DND-41 (cell line): ENCODE results near the gene PSMD13.

Experiments
- ATAC-seq: fragments of 200-7000 bp; cut with Tn5 transposase; 3 replicates; pipeline ENCODE4 v1.9.1; 2021; ENCODE audit warnings: low read depth; ENCODE audit not compliant: insufficient read depth
- DNase-seq: peaks from one replicate; pipeline ENCODE4 v3.0.0-alpha.2; 2020
- H2AFZ ChIP-seq: 2 replicates; pipeline ENCODE4 v1.6.0; 2012; ENCODE audit warnings: low read depth, low read length
- H3K27ac ChIP-seq: 2 replicates; pipeline ENCODE4 v1.5.1; 2012; ENCODE audit warnings: low read length, inconsistent platforms
- H3K27me3 ChIP-seq: fragments of 200-600 bp; sonication (generic); 2 replicates; pipeline ENCODE4 v1.6.0; 2012; ENCODE audit warnings: low read length, mild to moderate bottlenecking, inconsistent platforms; ENCODE audit not compliant: insufficient read depth, poor library complexity
- H3K36me3 ChIP-seq: 2 replicates; pipeline ENCODE4 v1.5.1; 2012; ENCODE audit warnings: low read length, inconsistent platforms; ENCODE audit not compliant: insufficient read depth
- H3K4me1 ChIP-seq: 2 replicates; pipeline ENCODE4 v1.5.1; 2012; ENCODE audit warnings: mild to moderate bottlenecking, low read length; ENCODE audit not compliant: insufficient read depth
- H3K4me2 ChIP-seq: 2 replicates; pipeline ENCODE4 v1.6.0; 2012; ENCODE audit warnings: mild to moderate bottlenecking, moderate library complexity, low read length, inconsistent platforms; ENCODE audit not compliant: insufficient read depth
- H3K4me3 ChIP-seq, 2 experiments: fragments of 200-600 bp in 1 of 2; shearing (Covaris generic) in 1 of 2; 2 replicates each; pipeline ENCODE4 v1.5.1; 2012 to 2016; ENCODE audit warnings: inconsistent platforms in 2 of 2, low read length in 2 of 2, mild to moderate bottlenecking in 2 of 2, low read depth in 1 of 2, moderate library complexity in 1 of 2
- H3K79me2 ChIP-seq: 2 replicates; pipeline ENCODE4 v1.6.0; 2012; ENCODE audit warnings: low read length, inconsistent platforms; ENCODE audit not compliant: insufficient read depth
- H3K9ac ChIP-seq: 2 replicates; pipeline ENCODE4 v1.6.0; 2012; ENCODE audit warnings: low read depth, mild to moderate bottlenecking, inconsistent platforms, low read length, moderate library complexity
- H3K9me3 ChIP-seq: 2 replicates; pipeline ENCODE4 v1.5.1; 2012; ENCODE audit warnings: low read length, moderate library complexity, mild to moderate bottlenecking, inconsistent platforms; ENCODE audit not compliant: insufficient read depth, severe bottlenecking
- H4K20me1 ChIP-seq: 2 replicates; pipeline ENCODE4 v1.6.0; 2012; ENCODE audit warnings: low read length; ENCODE audit not compliant: insufficient read depth
- EZH2 ChIP-seq: IDR thresholded peaks from 3 replicates; pipeline ENCODE4 v1.6.1; 2012; ENCODE audit warnings: borderline replicate concordance, low read depth, mild to moderate bottlenecking, moderate library complexity, low read length, inconsistent platforms; ENCODE audit not compliant: severe bottlenecking
- TF ChIP-seq, protein P1 (sequence below): IDR thresholded peaks from 2 replicates; pipeline ENCODE4 v1.5.1; 2012; ENCODE audit warnings: borderline replicate concordance, low read length, moderate library complexity, mild to moderate bottlenecking; ENCODE audit not compliant: poor library complexity, severe bottlenecking; ENCODE audit errors: extremely low read depth

Gene PSMD13

DNA sequence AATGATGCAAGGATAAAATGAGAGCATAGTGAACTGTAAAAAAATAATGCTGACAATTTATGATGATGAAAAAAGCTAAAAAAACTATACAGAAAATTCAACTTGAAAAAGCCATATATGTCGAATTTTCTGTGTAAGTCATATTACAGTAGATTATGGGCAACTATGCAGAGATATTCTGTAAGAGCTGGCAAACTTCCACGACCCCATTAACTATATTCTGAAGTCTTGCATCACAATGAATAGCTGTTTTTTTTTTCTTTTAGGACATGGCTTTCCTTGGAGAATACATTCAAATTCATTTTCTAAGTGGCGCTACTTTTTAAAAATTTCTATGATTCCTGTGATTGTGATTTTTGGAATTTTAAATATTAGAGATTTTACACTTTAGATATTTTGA lies 18.4 kb downstream of the PSMD13 start:
- H2AFZ ChIP-seq = no peak overlapping the region
- peaks cover 5% of the 10 kb centered on the region; the same call in 1 of the 2 replicates for H4K20me1 ChIP-seq
- H3K4me2 ChIP-seq = no peak overlapping the region
- ATAC-seq (no peak), DNase-seq (no peak)
- H3K27ac ChIP-seq = no peak overlapping the region
- no peaks in the 10 kb centered on the region for H3K9me3 ChIP-seq
- H3K79me2 ChIP-seq = no peaks in the 10 kb centered on the region
- H3K27me3 ChIP-seq = no peaks in the 10 kb centered on the region
- TF ChIP-seq, protein P1, sequence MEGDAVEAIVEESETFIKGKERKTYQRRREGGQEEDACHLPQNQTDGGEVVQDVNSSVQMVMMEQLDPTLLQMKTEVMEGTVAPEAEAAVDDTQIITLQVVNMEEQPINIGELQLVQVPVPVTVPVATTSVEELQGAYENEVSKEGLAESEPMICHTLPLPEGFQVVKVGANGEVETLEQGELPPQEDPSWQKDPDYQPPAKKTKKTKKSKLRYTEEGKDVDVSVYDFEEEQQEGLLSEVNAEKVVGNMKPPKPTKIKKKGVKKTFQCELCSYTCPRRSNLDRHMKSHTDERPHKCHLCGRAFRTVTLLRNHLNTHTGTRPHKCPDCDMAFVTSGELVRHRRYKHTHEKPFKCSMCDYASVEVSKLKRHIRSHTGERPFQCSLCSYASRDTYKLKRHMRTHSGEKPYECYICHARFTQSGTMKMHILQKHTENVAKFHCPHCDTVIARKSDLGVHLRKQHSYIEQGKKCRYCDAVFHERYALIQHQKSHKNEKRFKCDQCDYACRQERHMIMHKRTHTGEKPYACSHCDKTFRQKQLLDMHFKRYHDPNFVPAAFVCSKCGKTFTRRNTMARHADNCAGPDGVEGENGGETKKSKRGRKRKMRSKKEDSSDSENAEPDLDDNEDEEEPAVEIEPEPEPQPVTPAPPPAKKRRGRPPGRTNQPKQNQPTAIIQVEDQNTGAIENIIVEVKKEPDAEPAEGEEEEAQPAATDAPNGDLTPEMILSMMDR = no peak
- TF ChIP-seq EZH2 = no peak
- no peak overlapping the region for H3K4me3 ChIP-seq
- H3K4me1 ChIP-seq = no peaks in the 10 kb centered on the region
- no peak overlapping the region for H3K9ac ChIP-seq
- H3K36me3 ChIP-seq = peaks cover 38% of the 10 kb centered on the region

DNA sequence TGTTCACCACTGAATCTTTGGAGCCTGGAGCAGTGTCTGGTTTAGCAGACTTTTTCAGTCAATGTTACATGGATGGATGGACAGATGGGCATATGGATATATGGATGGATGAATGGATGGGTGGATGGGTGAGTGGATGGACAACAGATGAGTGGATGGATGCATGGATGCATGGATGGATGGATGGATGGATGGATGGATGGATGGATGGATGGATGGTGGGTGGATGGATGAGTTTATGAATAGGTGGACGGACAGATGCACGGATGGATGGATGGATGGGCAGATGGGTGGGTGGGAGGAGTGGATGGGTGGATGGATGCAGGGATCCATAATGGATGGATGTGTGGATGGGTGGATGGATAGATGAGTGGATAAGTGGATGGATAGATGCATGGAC lies 19.0 kb downstream of the PSMD13 start:
- no peaks in the 10 kb centered on the region for H3K79me2 ChIP-seq
- H3K27me3 ChIP-seq = no peaks in the 10 kb centered on the region
- DNase-seq (no peak), ATAC-seq (no peak)
- TF ChIP-seq, protein P1 = no peak
- TF ChIP-seq EZH2 = no peak
- peaks cover 5% of the 10 kb centered on the region; the same call in 1 of the 2 replicates for H4K20me1 ChIP-seq
- no peak overlapping the region for H3K4me2 ChIP-seq
- no peak overlapping the region for H3K9ac ChIP-seq
- H3K27ac ChIP-seq = no peak overlapping the region
- no peaks in the 10 kb centered on the region for H3K9me3 ChIP-seq
- peaks cover 32% of the 10 kb centered on the region for H3K36me3 ChIP-seq
- H2AFZ ChIP-seq = no peak overlapping the region
- H3K4me1 ChIP-seq = no peaks in the 10 kb centered on the region
- no peak overlapping the region for H3K4me3 ChIP-seq

DNA sequence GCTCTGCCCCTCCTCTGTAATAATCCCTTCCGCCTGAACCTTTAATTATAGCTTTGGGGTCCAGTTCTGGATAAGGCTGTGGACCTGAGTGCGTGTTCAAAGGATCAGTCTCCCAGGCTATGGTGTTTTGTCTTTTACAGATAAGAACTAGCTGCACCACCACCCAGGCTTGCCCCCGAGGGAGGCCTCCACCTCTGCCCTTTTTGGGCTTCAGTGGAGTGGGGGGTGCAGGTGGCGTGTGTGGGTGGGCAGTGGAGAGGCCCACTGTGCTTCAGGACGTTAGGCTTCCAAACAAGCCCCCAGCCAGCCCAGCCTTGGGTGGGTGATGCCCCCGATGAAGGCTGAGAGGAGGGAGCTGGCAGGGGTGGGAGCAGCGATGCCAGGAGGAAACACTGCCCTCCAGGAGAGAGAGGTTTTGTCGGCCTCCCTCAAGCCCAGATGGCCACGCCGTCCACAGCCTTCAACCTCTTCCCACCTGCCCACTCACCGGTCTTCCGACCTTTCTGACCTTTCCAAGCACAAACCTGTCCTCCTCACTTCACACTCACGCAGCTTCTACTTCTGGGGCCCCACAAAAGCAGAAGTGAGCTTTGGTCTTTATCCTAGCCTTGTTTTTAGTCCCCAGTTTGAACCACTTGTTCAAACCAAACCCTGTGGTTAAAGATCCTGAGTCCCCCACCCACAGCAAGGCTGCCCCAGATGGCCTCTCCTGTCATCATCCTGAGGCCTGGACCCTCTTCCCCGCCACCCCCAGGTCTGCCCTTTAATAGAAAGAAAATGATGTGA lies 20.4 kb downstream of the PSMD13 start:
- Histone ChIP-seq H3K9me3 (no peaks in the 10 kb centered on the region), H3K9ac (no peak overlapping the region), H3K4me1 (no peaks in the 10 kb centered on the region), H3K27me3 (no peaks in the 10 kb centered on the region), H2AFZ (no peak overlapping the region), H3K79me2 (no peaks in the 10 kb centered on the region), H3K4me2 (no peak overlapping the region), H3K4me3 (no peak overlapping the region), H4K20me1 (no peaks in the 10 kb centered on the region), H3K27ac (no peak overlapping the region), H3K36me3 (peaks cover 19% of the 10 kb centered on the region)
- no peak for ATAC-seq
- no peak for DNase-seq
- no peak for TF ChIP-seq EZH2
- TF ChIP-seq, protein P1 = no peak
